Measurements from ENCODE around the gene TAMALIN.

Gene TAMALIN

GRCh38 chr12:52032446-52032803 lies 25.7 kb downstream of the TAMALIN start:
- no peak for DNase-seq (ENCODE audit: low read depth, low spot score)
- H3K4me3 ChIP-seq (ENCODE audit: low read length), result peak overlapping the region; percentile 33

GRCh38 chr12:52032804-52033445 lies 26.2 kb downstream of the TAMALIN start:
- H3K4me3 ChIP-seq (ENCODE audit: low read length), result peak overlapping the region; percentile 46
- peak; percentile 85 for DNase-seq (ENCODE audit: low read depth, low spot score)

- peak overlapping the region; percentile 46 for H3K4me3 ChIP-seq (ENCODE audit: low read length)
- no peak for DNase-seq (ENCODE audit: low read depth, low spot score)
Measured at GRCh38 chr12:52033446-52034140, 26.8 kb downstream of the TAMALIN start.

- no peak for DNase-seq (ENCODE audit: low read depth, low spot score)
- H3K4me3 ChIP-seq (ENCODE audit: low read length), result no peak overlapping the region
Measured at GRCh38 chr12:52035190-52035589, 28.4 kb downstream of the TAMALIN start.

GRCh38 chr12:52035926-52036325 lies 29.2 kb downstream of the TAMALIN start:
- no peak for DNase-seq (ENCODE audit: low read depth, low spot score)
- no peak overlapping the region for H3K4me3 ChIP-seq (ENCODE audit: low read length)

- DNase-seq (ENCODE audit: low read depth, low spot score), result no peak
- H3K4me3 ChIP-seq (ENCODE audit: low read length), result peak overlapping the region; percentile 46
Measured at GRCh38 chr12:52036587-52037171, 29.9 kb downstream of the TAMALIN start.

GRCh38 chr12:52037248-52037861 lies 30.6 kb downstream of the TAMALIN start:
- no peak for DNase-seq (ENCODE audit: low read depth, low spot score)

GRCh38 chr12:52038447-52038846 lies 31.7 kb downstream of the TAMALIN start:
- no peak for DNase-seq (ENCODE audit: low read depth, low spot score)
- H3K4me3 ChIP-seq (ENCODE audit: low read length), result no peak overlapping the region

More at GRCh38 chr12:52037248-52037861, 30.6 kb downstream of the TAMALIN start:
- H3K4me3 ChIP-seq (ENCODE audit: low read length), result peak overlapping the region; percentile 42

- no peak overlapping the region for H3K4me3 ChIP-seq (ENCODE audit: low read length)
- DNase-seq (ENCODE audit: low read depth, low spot score), result no peak
Measured at GRCh38 chr12:52041035-52041434, 34.3 kb downstream of the TAMALIN start.

GRCh38 chr12:52041695-52042123 lies 35.0 kb downstream of the TAMALIN start:
- H3K4me3 ChIP-seq (ENCODE audit: low read length), result peak overlapping the region; percentile 34
- peak; percentile 81 for DNase-seq (ENCODE audit: low read depth, low spot score)

GRCh38 chr12:52042706-52043385 lies 36.1 kb downstream of the TAMALIN start:
- no peak for DNase-seq (ENCODE audit: low read depth, low spot score)
- H3K4me3 ChIP-seq (ENCODE audit: low read length), result no peak overlapping the region

GRCh38 chr12:52043386-52044212 lies 36.9 kb downstream of the TAMALIN start:
- H3K4me3 ChIP-seq (ENCODE audit: low read length), result no peak overlapping the region
- no peak for DNase-seq (ENCODE audit: low read depth, low spot score)

- DNase-seq (ENCODE audit: low read depth, low spot score), result no peak
- no peak overlapping the region for H3K4me3 ChIP-seq (ENCODE audit: low read length)
Measured at GRCh38 chr12:52044292-52044983, 37.7 kb downstream of the TAMALIN start.

- H3K4me3 ChIP-seq (ENCODE audit: low read length), result no peak overlapping the region
- DNase-seq (ENCODE audit: low read depth, low spot score), result no peak
Measured at GRCh38 chr12:52045794-52046199, 39.1 kb downstream of the TAMALIN start.

GRCh38 chr12:52046859-52047258 lies 40.1 kb downstream of the TAMALIN start:
- no peak for DNase-seq (ENCODE audit: low read depth, low spot score)
- H3K4me3 ChIP-seq (ENCODE audit: low read length), result no peak overlapping the region

GRCh38 chr12:52049286-52049685 lies 42.5 kb downstream of the TAMALIN start:
- H3K4me3 ChIP-seq (ENCODE audit: low read length), result no peak overlapping the region
- DNase-seq (ENCODE audit: low read depth, low spot score), result no peak

GRCh38 chr12:52049688-52050087 lies 42.9 kb downstream of the TAMALIN start:
- H3K4me3 ChIP-seq (ENCODE audit: low read length), result no peak overlapping the region
- DNase-seq (ENCODE audit: low read depth, low spot score), result no peak

- peak overlapping the region; percentile 58 for H3K4me3 ChIP-seq (ENCODE audit: low read length)
- no peak for DNase-seq (ENCODE audit: low read depth, low spot score)
Measured at GRCh38 chr12:52050116-52050757, 43.5 kb downstream of the TAMALIN start.
